GM18951 (cell line): ENCODE results near the gene ZSCAN5A.
"Not testable (repeated sequence)": the region's sequence is repeated elsewhere in the genome, so short reads cannot be mapped to it uniquely, and the experiment has no call there.

Experiments
- POLR2A ChIP-seq: IDR thresholded peaks from 4 replicates; pipeline ENCODE4 v1.6.1; 2011; ENCODE audit warnings: mild to moderate bottlenecking; ENCODE audit not compliant: insufficient read length, insufficient read depth; ENCODE audit errors: extremely low read depth
- in situ Hi-C: fragments of 300-500 bp; cut with MboI; formaldehyde crosslinking; loops from one replicate; pipeline ENCODE4 v1.12.0; 2022; ENCODE audit warnings: low sequenced_read_pairs, mixed read lengths, inconsistent platforms; ENCODE audit not compliant: unreplicated experiment

The ZSCAN5A gene

DNA sequence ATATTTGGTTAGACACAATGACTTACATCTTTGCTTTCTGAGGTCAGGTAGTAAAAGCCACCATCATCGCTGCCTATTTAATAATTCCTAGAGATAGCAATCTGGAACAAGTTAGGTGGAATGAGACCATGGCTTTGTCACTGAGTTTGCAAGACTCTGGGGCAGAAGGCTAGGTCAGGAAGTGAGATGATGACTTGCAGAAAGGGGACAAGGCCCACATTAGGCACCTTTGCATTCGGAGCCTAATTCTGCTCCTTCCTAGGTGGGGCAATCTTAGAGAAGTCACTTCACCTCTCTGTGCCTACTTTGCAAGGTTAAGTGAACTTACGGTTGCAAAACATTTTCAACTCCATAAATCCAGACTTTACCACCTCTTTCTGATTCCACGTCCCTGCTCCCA lies 31.8 kb downstream of the ZSCAN5A start:
- in situ Hi-C loops: no loop called here

DNA sequence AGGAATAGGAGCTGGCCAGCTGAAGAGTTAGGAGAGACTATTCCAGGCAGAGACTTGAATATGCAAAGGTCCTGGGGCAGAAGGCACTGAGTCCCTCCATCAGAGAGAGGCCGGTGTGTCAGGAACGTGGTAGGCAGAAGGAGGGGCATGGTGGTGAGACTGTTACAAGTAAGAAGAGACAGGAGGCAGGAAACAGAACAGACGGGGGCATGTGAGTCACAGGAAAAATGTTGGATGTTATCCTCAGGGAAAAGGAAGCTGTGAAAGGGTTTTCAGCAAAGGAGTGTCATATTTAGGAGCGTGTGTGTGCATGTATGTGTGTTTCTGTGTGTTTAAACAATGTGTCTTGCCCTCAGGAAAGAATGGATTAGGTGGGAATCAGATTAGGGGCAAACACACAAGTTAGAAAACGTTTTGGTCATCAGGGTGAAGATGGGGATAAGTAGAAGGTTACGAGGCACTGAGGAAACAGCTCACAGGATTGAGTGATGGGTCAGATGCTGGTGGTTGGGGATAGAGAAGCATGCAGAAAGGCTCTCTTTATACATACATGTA lies 41.0 kb downstream of the ZSCAN5A start:
- in situ Hi-C loops: no loop called here
- TF ChIP-seq POLR2A: no peak

More for the DNA sequence above, 31.8 kb downstream of the ZSCAN5A start:
- TF ChIP-seq POLR2A: no peak

DNA sequence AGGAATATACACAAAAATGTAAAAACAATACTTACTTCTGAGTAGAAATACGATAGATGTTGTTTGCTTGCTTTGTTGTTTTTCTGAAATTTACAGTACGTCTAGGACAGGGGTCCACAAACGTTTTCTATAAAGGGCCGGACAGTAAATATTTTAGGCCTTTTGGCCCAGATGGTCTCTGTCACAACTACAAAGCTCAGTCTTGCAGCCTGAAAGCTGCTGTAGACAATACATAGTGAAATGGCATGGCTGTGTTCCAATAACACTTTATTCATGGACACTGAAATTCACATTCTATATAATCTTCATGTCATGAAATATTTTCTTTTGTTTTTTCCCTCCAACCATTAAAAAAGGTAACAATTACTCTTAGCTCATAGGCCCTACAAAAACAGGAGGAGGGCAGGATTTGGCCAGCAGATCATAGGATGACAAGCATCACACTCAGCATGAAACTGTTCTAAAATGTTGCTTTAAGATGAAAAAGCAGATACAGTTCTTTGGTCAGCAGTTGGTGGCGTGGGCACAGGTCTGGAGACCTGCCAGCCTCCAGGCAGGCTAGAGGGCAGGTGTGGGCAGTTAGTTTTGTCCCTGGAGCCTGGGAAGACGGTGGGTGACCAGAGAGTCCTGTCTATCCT lies 42.4 kb downstream of the ZSCAN5A start, which contains the start of gene EDDM13:
Gene EDDM13 (plus strand): TSS at position 588 of the 638 bp plus-strand sequence. CDS start 87 bp downstream, outside the sequence.
- no peak for TF ChIP-seq POLR2A
- in situ Hi-C loops: no loop called here

DNA sequence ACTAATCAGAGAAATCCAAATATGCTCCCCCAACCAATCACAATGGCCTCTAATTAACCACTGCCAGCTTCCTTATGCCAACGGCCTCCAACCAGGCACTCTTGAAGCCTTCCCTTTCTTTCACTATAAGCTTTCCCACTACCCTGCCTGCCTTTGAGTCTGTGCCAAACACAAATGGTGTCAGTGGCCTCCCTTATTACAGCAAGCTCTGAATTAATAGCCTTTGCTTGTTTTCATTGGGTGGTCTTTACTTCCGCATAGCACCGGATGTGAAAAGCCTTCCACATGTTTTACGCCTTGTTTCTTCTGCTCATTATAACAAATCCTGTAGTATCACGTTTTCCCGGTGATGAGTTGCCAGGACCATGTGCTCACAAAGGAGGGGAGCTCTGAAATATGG lies 43.5 kb downstream of the ZSCAN5A start:
- TF ChIP-seq POLR2A: no peak
- in situ Hi-C loops: no loop called here

DNA sequence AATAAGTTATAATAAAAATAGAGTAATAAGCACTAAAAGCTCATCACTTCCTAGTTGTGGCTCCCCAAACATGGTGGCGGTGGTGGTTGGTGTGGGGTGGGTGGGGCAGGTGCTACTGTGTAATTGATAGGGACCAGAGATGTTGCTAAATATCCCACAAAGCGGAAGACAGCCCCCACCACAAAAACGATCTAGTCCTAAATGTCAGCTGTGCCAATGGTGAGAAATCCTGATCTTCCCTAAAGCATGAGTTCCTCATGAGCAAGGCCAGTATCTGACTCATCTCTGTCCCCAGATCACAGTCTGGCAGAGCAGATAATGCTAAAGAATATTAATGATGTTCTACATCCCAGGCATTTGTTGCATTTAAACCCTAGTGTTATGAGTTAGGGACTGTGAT lies 44.0 kb downstream of the ZSCAN5A start:
- TF ChIP-seq POLR2A: no peak
- in situ Hi-C loops: no loop called here

DNA sequence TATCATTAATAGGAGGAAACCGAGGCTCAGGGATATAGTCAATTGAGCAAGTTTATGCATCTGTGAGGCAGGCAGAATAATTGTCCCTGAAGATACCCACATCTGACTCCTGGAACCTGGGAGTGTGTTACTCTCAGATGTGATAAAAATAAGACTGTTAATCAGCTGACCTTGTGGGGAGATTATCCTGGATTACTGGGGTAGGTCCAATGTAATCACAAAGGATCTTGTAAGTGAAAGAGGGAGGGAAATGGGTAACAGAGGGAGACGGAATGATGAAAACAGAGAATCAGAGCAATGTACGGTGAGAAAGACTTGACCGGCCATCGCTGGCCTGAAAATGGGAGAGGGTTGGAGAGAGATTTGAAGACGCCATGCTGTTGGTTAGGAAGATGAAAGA lies 45.3 kb downstream of the ZSCAN5A start:
- no peak for TF ChIP-seq POLR2A
- in situ Hi-C loops: no loop called here

DNA sequence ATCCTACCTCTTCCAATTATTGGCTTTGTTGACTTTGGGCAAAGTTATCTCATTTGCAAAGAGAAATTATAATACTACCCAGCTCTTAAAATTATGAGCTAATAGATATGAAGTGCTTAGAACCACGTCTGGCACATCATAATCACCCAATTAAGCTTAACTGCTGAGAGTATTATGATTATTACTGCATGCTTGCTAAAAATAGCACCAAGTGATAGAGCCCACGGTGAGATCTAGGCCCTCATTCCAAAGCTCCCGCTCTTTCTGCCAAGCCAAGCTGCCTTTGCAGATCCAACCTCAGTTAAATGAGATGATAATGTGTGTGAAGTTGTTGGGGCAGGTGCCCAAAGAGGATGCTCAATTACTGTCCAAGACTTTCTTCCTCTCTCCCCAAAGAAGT lies 48.6 kb downstream of the ZSCAN5A start:
- in situ Hi-C loops: no loop called here
- no peak for TF ChIP-seq POLR2A

DNA sequence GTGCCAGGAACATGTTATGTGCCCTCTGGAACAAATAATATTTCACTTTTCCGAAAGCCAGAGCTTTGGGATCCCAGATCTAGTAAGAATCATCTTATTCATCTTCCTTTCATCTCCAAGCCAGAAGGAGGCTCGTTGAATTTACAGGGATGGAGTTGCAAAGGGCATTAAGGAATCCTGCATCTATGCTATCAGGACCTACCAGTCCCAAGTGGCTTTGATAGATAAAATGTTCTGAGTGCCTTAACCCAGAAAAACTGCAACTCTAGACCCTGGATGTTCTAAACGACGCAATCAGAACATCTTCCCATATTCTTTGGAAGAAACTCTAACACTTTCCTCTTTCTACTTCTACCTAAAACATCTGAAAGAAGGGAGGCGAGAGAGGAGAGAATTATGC lies 51.3 kb downstream of the ZSCAN5A start:
- TF ChIP-seq POLR2A: no peak
- in situ Hi-C loops: no loop called here

DNA sequence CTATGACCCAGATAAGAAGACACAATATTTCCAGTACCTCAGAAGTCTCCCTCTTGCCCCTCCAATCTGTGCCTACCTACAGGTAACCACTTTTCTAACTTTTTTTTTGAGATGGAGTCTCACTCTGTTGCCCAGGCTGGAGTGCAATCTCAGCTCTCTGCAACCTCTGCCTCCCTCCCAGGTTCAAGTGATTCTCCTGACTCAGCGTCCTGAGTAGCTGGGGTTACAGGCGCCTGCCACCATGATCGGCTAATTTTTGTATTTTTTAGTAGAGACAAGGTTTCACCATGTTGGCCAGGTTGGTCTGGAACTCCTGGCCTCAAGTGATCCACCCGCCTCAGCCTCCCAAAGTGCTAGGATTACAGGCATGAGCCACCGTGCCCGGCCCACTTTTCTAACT lies 52.7 kb downstream of the ZSCAN5A start:
- in situ Hi-C loops: not testable (repeated sequence)

DNA sequence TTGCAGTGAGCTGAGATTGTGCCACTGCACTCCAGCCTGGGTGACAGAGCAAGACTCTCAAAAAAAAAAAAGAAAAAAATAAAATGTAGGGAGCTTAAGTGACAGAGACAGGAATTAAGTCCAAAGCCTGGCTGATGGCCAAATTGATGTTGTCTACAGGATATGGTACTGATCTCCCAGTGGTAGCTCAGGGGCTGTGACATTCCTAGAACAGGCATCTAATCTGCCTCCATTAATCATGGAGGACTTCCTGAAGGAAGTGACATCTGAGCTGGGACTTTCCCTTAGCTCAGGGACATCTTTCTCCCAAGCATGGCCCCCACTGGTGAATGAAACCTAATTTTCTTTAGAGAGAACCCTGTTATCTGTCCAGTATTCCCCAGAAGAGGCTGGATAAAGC lies 53.5 kb downstream of the ZSCAN5A start:
- no peak for TF ChIP-seq POLR2A
- in situ Hi-C loops: no loop called here

DNA sequence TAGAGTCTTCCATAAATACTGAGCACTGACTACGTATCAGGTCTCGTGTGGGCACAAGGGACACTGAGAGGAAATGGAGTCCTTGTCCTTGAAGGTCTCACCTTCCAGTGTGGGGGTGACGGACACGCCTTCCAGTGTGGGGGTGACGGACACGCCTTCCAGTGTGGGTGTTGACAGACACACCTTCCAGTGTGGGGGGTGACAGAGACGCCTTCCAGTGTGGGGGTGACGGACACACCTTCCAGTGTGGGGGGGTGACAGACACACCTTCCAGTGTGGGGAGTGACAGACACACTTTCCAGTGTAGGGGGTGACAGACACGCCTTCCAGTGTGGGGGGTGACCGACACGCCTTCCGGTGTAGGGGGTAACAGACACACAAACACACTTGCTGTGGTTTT lies 56.4 kb downstream of the ZSCAN5A start:
- no peak for TF ChIP-seq POLR2A
- in situ Hi-C loops: no loop called here

DNA sequence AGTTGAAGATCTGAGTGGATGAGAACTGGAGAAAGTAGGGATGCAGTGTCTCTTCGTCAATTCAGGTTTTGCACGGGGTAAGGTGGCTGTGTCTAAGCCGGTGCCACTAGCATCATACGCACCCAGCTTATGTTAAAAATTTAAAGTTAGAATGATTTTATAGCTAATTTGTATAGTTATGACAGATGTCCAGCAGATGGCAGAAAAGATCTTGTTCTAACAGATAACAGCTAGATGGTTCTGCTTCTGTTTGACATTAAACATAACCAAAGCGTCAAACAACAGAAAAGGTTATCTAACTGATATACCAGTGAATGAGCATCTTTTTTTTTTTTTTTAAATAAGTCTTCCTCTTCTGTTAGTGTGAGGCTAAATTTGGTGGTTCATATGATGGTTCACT lies 60.9 kb downstream of the ZSCAN5A start:
- in situ Hi-C loops: no loop called here
- TF ChIP-seq POLR2A: no peak

DNA sequence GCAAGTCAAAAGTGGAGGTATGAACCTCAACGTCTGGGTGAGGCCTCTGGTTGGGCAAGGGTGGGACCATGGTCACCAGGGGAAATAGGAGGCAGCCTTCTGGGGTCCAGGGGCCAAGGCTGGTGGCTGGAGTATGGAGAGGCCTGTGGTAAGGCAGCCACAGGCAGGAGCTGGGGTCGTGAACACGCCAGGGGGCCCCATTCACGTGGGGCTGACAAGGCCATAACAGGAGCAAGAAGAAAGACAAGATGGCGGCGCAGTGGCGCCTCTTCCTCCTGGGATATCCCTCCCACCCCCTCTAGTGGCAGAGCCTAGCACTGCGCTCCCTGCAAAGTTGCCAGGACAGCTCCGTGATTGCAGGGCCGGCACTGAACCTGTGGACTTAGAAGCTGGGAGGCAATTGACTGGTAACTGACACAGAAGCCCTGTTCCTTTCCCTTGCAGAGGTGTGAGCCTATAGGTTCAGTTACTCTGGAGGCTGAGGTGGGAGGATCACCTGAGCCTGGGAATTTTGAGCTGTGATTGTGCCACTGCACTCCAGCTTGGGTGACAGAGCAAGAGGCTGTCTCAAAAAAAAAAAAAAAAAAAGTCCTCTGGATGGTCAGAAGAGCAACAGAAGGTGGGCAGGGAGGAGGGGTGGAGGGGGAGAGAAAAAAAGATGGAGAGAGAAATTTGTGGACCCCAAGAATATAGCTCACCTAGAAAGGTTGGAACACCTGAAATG lies 61.8 kb downstream of the ZSCAN5A start:
- in situ Hi-C loops: no loop called here

DNA sequence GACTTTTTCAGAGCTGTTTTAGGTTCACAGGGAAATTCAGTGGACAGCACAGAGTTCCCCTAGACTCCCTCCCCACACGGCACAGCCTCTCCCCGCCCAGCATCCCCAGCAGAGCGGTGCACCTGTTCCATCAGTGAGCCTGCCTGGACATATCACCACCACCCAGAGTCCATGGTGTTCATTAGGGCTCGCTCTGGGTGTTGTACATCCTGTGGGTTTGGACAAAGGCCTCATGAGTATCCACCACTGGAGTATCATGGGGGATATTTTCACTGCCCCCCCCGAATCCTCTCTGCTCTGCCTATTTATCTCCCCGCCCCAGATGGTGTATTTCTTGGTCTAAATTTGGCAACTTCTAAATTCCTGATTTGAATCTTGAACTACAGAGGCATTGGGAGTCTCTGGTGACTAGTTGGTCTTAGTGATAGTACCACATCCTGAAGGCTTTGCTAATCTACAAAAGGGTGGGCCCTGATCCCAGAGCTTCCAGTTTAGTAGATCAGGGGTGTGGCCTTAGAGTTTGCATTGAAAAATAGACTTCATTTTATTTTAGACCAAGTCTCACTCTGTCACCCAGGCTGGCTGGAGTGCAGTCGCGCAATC lies 65.8 kb downstream of the ZSCAN5A start:
- in situ Hi-C loops: not testable (repeated sequence)

More for the DNA sequence above, 61.8 kb downstream of the ZSCAN5A start:
- TF ChIP-seq POLR2A: no peak

DNA sequence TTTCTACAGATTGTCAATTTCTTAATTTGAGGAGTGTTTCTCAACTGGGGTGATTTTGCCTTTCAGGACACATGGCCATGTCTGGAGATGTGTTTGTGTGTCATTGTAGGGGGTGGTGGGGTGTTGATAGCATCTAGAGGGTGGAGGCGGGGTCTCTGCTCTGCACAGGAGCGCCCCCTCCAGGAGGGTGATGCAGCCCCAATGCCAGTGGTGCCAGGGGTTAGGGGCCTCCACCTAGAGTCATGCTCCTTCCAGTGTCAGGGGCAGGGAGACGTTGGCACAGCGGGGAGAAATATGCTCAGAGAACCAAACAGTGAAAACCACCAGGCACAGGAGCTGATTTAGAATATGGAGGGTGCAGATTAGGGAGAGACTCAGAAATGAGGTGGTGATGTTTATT lies 68.9 kb downstream of the ZSCAN5A start:
- in situ Hi-C loops: not testable (repeated sequence)
